ENCODE results near the gene HAGHL. TPM values are rescaled to one million over a fixed set of nuclear protein-coding genes. Genes with fewer than 3 reads are reported as not detected.

The HAGHL gene
- total RNA-seq, 1 experiment from 2014 or later: 2.5 TPM

GRCh38 chr16:766008-766819, 39.3 kb downstream of the HAGHL start:
- POLR2A ChIA-PET (ENCODE audit: low non-redundant PET): no interaction called here
- H3K9me3 ChIP-seq (ENCODE audit: low read depth, low read length, poor library complexity, severe bottlenecking): no peaks in the 10 kb centered on the region
- CTCF ChIA-PET: no interaction called here
- no peaks in the 10 kb centered on the region for H3K27me3 ChIP-seq (replicated peaks; ENCODE audit: insufficient read depth, low read depth, low read length, poor library complexity)
- TF ChIP-seq EZH2 (IDR thresholded peaks at IDR 0.05; ENCODE audit: borderline replicate concordance, low read depth, low read length, poor library complexity, severe bottlenecking) (no peak), CTCF (conservative IDR thresholded peaks at IDR 0.05; ENCODE audit: low read depth, low read length) (no peak)
- intact Hi-C loops (cut with micrococcal nuclease; ENCODE audit: unreplicated experiment): no loop called here
- no peak overlapping the region for H3K27ac ChIP-seq (ENCODE audit: low read depth, low read length, poor library complexity, severe bottlenecking)
- BruUV-seq (replicated peaks): no TSS peak
- H3K36me3 ChIP-seq (ENCODE audit: insufficient read depth, low read length, poor library complexity, severe bottlenecking): no peaks in the 10 kb centered on the region
- DNase-seq (ENCODE audit: low spot score): no peak
- H3K4me3 ChIP-seq (ENCODE audit: low read depth, low read length, poor library complexity, severe bottlenecking): no peak overlapping the region
- H3K4me1 ChIP-seq (ENCODE audit: insufficient read depth, low read length, poor library complexity, severe bottlenecking): no peaks in the 10 kb centered on the region

- no peak overlapping the region for H3K4me3 ChIP-seq (ENCODE audit: low read depth, low read length, poor library complexity, severe bottlenecking)
- H3K4me1 ChIP-seq (ENCODE audit: insufficient read depth, low read length, poor library complexity, severe bottlenecking): no peaks in the 10 kb centered on the region
- H3K9me3 ChIP-seq (ENCODE audit: low read depth, low read length, poor library complexity, severe bottlenecking): no peaks in the 10 kb centered on the region
- no peaks in the 10 kb centered on the region for H3K27me3 ChIP-seq (replicated peaks; ENCODE audit: insufficient read depth, low read depth, low read length, poor library complexity)
- BruUV-seq (replicated peaks): no TSS peak
- H3K36me3 ChIP-seq (ENCODE audit: insufficient read depth, low read length, poor library complexity, severe bottlenecking): no peaks in the 10 kb centered on the region
- ChIA-PET POLR2A (ENCODE audit: low non-redundant PET) (no interaction called here), CTCF (no interaction called here)
- intact Hi-C loops (cut with micrococcal nuclease; ENCODE audit: unreplicated experiment): no loop called here
- no peak overlapping the region for H3K27ac ChIP-seq (ENCODE audit: low read depth, low read length, poor library complexity, severe bottlenecking)
- no peak for DNase-seq (ENCODE audit: low spot score)
- TF ChIP-seq EZH2 (IDR thresholded peaks at IDR 0.05; ENCODE audit: borderline replicate concordance, low read depth, low read length, poor library complexity, severe bottlenecking): no peak
Measured at GRCh38 chr16:766820-767640, 40.1 kb downstream of the HAGHL start.

- POLR2A ChIA-PET (ENCODE audit: low non-redundant PET): no interaction called here
- DNase-seq (ENCODE audit: low spot score): no peak
- CTCF ChIA-PET: no interaction called here
- TF ChIP-seq CTCF (conservative IDR thresholded peaks at IDR 0.05; ENCODE audit: low read depth, low read length): no peak
- no peak for TF ChIP-seq EZH2 (IDR thresholded peaks at IDR 0.05; ENCODE audit: borderline replicate concordance, low read depth, low read length, poor library complexity, severe bottlenecking)
- Histone ChIP-seq H3K4me3 (ENCODE audit: low read depth, low read length, poor library complexity, severe bottlenecking) (no peak overlapping the region), H3K36me3 (ENCODE audit: insufficient read depth, low read length, poor library complexity, severe bottlenecking) (no peaks in the 10 kb centered on the region), H3K27me3 (replicated peaks; ENCODE audit: insufficient read depth, low read depth, low read length, poor library complexity) (no peaks in the 10 kb centered on the region), H3K4me1 (ENCODE audit: insufficient read depth, low read length, poor library complexity, severe bottlenecking) (no peaks in the 10 kb centered on the region), H3K9me3 (ENCODE audit: low read depth, low read length, poor library complexity, severe bottlenecking) (no peaks in the 10 kb centered on the region), H3K27ac (ENCODE audit: low read depth, low read length, poor library complexity, severe bottlenecking) (no peak overlapping the region)
- BruUV-seq (replicated peaks): no TSS peak
- intact Hi-C loops (cut with micrococcal nuclease; ENCODE audit: unreplicated experiment): no loop called here
Measured at GRCh38 chr16:767743-768235, 40.9 kb downstream of the HAGHL start.

All from A673 (cell line).